ENCODE results near the gene SLC35A2. TPM values are rescaled to one million over a fixed set of nuclear protein-coding genes. Genes with fewer than 3 reads are reported as not detected.

Gene SLC35A2
- total RNA-seq, 2 donors from 2014 or later, result 29.7 to 39.0 TPM

DNA sequence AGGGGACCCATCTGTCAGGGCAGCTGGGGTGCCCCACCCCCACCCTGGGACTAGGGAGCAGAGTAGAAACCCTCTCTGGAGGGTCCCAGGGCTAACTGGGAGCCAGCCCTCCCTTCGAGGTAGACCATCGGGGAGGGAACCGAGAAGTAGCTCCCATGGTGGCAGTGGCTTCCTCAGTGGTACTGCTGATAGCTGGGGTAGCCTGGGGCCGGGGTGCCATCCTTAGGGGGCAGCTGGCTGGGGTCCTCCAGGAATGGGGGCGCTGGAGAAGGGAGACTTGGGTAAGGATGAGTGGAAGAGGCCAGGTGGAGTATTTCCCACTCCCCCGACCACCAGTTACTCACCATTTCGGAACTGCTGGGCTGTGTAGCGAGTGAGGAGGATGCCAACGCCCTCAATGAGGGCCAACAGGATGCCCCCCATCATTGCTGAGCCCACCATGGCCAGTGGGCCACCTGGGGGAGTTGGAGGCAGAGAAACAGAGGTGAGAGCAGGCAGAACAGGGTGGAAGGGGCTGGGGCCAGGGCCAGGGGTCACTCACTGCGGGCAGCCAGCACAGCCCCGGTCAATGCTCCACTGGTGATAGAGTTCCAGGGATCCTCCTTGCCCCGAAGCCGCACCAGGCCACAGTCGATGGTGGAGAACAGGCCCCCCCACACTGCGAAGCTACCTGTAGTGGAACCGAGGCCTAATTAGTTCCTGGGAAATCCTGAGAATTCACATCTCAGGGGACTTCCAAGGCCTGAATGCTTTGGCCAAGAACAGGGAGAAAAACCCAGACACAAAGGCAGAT lies 17.7 kb downstream of the SLC35A2 start:
- TF ChIP-seq, protein P1, sequence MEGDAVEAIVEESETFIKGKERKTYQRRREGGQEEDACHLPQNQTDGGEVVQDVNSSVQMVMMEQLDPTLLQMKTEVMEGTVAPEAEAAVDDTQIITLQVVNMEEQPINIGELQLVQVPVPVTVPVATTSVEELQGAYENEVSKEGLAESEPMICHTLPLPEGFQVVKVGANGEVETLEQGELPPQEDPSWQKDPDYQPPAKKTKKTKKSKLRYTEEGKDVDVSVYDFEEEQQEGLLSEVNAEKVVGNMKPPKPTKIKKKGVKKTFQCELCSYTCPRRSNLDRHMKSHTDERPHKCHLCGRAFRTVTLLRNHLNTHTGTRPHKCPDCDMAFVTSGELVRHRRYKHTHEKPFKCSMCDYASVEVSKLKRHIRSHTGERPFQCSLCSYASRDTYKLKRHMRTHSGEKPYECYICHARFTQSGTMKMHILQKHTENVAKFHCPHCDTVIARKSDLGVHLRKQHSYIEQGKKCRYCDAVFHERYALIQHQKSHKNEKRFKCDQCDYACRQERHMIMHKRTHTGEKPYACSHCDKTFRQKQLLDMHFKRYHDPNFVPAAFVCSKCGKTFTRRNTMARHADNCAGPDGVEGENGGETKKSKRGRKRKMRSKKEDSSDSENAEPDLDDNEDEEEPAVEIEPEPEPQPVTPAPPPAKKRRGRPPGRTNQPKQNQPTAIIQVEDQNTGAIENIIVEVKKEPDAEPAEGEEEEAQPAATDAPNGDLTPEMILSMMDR (IDR thresholded peaks at IDR 0.05), result no peak
- TF ChIP-seq POLR2A (IDR thresholded peaks at IDR 0.05), result no peak
- no peak for TF ChIP-seq POLR2AphosphoS5 (IDR thresholded peaks at IDR 0.05)
- Histone ChIP-seq H3K4me3 (no peak overlapping the region), H3K27me3 (replicated peaks; ENCODE audit: insufficient read depth) (no peaks in the 10 kb centered on the region), H3K9me3 (no peaks in the 10 kb centered on the region), H3K4me1 (replicated peaks) (no peaks in the 10 kb centered on the region), H3K27ac (no peak overlapping the region), H3K36me3 (no peaks in the 10 kb centered on the region)
- intact Hi-C loops (cut with DNase I), result no loop called here
- no peak for DNase-seq (ENCODE audit: low spot score)
- WGBS, result 92% methylated on average over 10 of the region's 16 CpGs

DNA sequence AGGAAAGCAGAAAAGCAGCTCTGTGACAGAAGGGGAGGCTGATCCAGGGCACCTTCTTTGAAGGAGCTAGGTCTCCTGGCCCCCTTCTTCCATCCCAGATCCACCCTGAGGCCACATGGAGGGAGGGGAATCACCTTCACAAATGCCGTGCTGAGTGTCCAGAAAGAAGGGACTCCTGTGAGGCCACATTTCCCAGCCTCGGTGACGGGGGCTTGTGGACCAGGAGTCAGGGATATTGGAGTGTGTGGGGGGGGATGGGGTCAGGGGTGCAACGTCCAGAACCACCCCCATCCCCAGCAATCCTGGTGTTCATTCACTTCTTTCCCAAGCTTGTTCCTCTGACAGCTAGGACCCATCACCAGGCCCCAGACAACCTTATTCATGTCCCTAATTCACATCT lies 18.6 kb downstream of the SLC35A2 start:
- no peaks in the 10 kb centered on the region for H3K36me3 ChIP-seq
- H3K9me3 ChIP-seq, result no peaks in the 10 kb centered on the region
- no peak for TF ChIP-seq POLR2AphosphoS5 (IDR thresholded peaks at IDR 0.05)
- TF ChIP-seq POLR2A (IDR thresholded peaks at IDR 0.05), result no peak
- TF ChIP-seq, protein P1 (IDR thresholded peaks at IDR 0.05), result no peak
- no peak for DNase-seq (ENCODE audit: low spot score)
- H3K4me1 ChIP-seq (replicated peaks), result no peaks in the 10 kb centered on the region
- H3K27ac ChIP-seq, result no peak overlapping the region
- intact Hi-C loops (cut with DNase I), result no loop called here
- H3K27me3 ChIP-seq (replicated peaks; ENCODE audit: insufficient read depth), result no peaks in the 10 kb centered on the region
- WGBS, result 90% methylated on average over 4 of the region's 4 CpGs
- H3K4me3 ChIP-seq, result no peak overlapping the region

DNA sequence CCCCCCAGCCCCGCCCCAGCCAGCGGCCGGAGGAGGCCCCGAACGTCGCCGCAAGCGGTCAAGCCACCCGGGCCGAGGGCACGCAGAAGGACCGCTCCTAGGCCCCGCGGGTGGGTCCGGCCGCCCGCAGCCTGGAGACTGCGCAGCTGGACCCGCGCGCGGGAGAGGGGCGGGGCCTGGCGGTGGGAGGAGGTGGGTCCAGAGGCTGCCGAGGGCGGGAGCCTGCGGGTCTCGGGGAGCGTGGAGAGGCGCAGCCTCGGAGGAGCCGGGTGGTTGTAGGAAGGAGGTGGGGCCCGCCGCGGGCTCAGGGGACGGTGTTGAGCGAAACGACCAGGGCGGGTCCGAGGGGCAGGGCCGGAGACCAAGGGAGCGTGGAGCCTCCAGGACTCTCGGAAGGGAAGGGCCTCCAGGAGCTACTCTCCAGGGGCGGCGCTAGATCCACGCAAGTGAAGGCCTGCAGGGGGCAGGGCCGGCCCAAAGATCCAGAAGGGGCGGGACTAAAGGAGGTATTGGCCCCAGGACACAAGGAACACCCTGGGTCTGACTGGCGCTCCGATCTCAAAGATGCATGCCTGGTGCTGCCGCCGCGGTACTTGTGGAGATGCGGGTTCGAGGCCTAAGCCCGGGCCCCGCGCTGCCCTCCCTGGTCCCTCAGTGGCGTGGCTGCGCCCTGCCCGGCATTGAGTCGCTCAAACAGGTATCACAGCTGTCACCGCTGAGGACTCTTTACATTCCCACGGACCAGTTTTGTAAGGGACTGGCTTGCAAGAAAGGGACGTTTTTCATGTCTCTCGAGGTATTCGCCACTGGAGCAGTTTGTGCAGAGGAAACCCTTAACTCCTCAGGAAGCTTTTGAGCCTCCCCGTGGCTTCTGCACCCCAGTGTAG lies 19.8 kb downstream of the SLC35A2 start:
- 2% methylated on average over 32 of the region's 68 CpGs for WGBS
- TF ChIP-seq POLR2A (IDR thresholded peaks at IDR 0.05) (peak; percentile 39), POLR2AphosphoS5 (IDR thresholded peaks at IDR 0.05) (peak; percentile 78)
- TF ChIP-seq, protein P1 (IDR thresholded peaks at IDR 0.05), result peak in 3 of 4 experiments; percentile 46 to 73 (median 60)
- intact Hi-C loops (cut with DNase I), result no loop called here
- H3K9me3 ChIP-seq, result no peaks in the 10 kb centered on the region
- peak; percentile 81 for DNase-seq (ENCODE audit: low spot score)
- peak overlapping the region; percentile 48 to 51 for H3K4me3 ChIP-seq
- H3K27me3 ChIP-seq (replicated peaks; ENCODE audit: insufficient read depth), result no peaks in the 10 kb centered on the region
- H3K4me1 ChIP-seq (replicated peaks), result no peaks in the 10 kb centered on the region
- H3K27ac ChIP-seq, result peak overlapping the region; percentile 75 to 81
- H3K36me3 ChIP-seq, result no peaks in the 10 kb centered on the region

DNA sequence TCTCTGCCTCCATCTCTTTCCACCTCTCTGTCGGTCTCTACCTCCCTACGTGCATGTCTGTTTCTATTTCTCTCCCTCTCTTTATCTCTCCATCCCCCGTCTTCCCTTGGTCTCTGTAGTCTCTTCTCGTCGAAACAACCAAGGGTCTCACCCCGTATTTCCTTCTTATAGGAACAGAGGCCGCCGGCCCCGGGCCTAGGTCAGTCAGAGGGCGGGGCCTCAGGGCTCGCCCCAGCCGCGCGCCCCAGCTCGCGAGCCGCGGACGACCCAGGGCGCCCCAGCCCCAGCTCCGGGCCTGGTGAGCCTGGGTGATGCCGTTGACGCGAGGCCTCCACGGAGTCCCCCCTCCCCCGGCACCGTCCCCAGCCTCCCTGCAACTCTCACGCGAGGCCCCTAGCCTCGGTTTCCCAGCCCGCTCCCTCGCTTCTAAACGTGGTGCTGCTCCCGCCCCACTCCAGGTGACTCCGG lies 20.5 kb downstream of the SLC35A2 start:
- H3K27ac ChIP-seq, result peak overlapping the region; percentile 75 to 81
- H3K36me3 ChIP-seq, result no peaks in the 10 kb centered on the region
- peak overlapping the region; percentile 48 to 51 for H3K4me3 ChIP-seq
- intact Hi-C loops (cut with DNase I), result no loop called here
- DNase-seq (ENCODE audit: low spot score), result no peak
- H3K27me3 ChIP-seq (replicated peaks; ENCODE audit: insufficient read depth), result no peaks in the 10 kb centered on the region
- 0% methylated on average over 5 of the region's 35 CpGs for WGBS
- H3K4me1 ChIP-seq (replicated peaks), result no peaks in the 10 kb centered on the region
- TF ChIP-seq POLR2A (IDR thresholded peaks at IDR 0.05), result no peak
- no peak for TF ChIP-seq POLR2AphosphoS5 (IDR thresholded peaks at IDR 0.05)
- TF ChIP-seq, protein P1 (IDR thresholded peaks at IDR 0.05), result no peak
- H3K9me3 ChIP-seq, result no peaks in the 10 kb centered on the region
